Body of pancreas (tissue), 4 donors: ENCODE results near the gene KRT33A.

Experiments
- CTCF ChIP-seq, 7 experiments: fragments of 450-650 bp in 4 of 7; fragments of 200-600 bp in 3 of 7; sonication (generic) in 3 of 7; IDR thresholded peaks; one replicate each; pipeline ENCODE4 v1.5.1; 2016 to 2019; ENCODE audit warnings: antibody characterized with exemption in 7 of 7
- POLR2A ChIP-seq, 3 donors: fragments of 450-650 bp; IDR thresholded peaks; one replicate each; pipeline ENCODE4 v1.6.1; 2016; ENCODE audit warnings: antibody characterized with exemption in 3 of 3, mild to moderate bottlenecking in 2 of 3

GRCh38 chr17:41331606-41332005 lies 19.0 kb downstream of the KRT33A start:
- TF ChIP-seq CTCF (IDR thresholded peaks at IDR 0.05) (no peak), POLR2A (IDR thresholded peaks at IDR 0.05) (no peak)
